ENCODE results near the gene GABBR2.

Gene GABBR2

GRCh38 chr9:98370300-98370975 lies 338.3 kb downstream of the GABBR2 start:
- DNase-seq (ENCODE audit: low read depth in 2 of 2): no peak

- DNase-seq (ENCODE audit: low read depth in 2 of 2): no peak
Measured at GRCh38 chr9:98369896-98370295, 338.8 kb downstream of the GABBR2 start.

- no peak for DNase-seq (ENCODE audit: low read depth in 2 of 2)
Measured at GRCh38 chr9:98369471-98369870, 339.3 kb downstream of the GABBR2 start.

- DNase-seq (ENCODE audit: low read depth in 2 of 2): no peak
Measured at GRCh38 chr9:98369066-98369425, 339.7 kb downstream of the GABBR2 start.

GRCh38 chr9:98368366-98369065 lies 340.2 kb downstream of the GABBR2 start:
- DNase-seq (ENCODE audit: low read depth in 2 of 2): no peak

- DNase-seq (ENCODE audit: low read depth in 2 of 2): no peak
Measured at GRCh38 chr9:98367923-98368322, 340.8 kb downstream of the GABBR2 start.

GRCh38 chr9:98367371-98367900 lies 341.3 kb downstream of the GABBR2 start:
- no peak for DNase-seq (ENCODE audit: low read depth in 2 of 2)

- DNase-seq (ENCODE audit: low read depth in 2 of 2): no peak
Measured at GRCh38 chr9:98365781-98366180, 343.0 kb downstream of the GABBR2 start.

- DNase-seq (ENCODE audit: low read depth in 2 of 2): no peak
Measured at GRCh38 chr9:98365227-98365669, 343.5 kb downstream of the GABBR2 start.

GRCh38 chr9:98364086-98364485 lies 344.6 kb downstream of the GABBR2 start:
- DNase-seq (ENCODE audit: low read depth in 2 of 2): no peak

GRCh38 chr9:98363644-98364043 lies 345.1 kb downstream of the GABBR2 start:
- no peak for DNase-seq (ENCODE audit: low read depth in 2 of 2)

GRCh38 chr9:98362624-98363252 lies 346.0 kb downstream of the GABBR2 start:
- DNase-seq (ENCODE audit: low read depth in 2 of 2): no peak

- DNase-seq (ENCODE audit: low read depth in 2 of 2): no peak
Measured at GRCh38 chr9:98361645-98362044, 347.1 kb downstream of the GABBR2 start.

- no peak for DNase-seq (ENCODE audit: low read depth in 2 of 2)
Measured at GRCh38 chr9:98360176-98360708, 348.5 kb downstream of the GABBR2 start.

GRCh38 chr9:98359569-98359968 lies 349.2 kb downstream of the GABBR2 start:
- no peak for DNase-seq (ENCODE audit: low read depth in 2 of 2)

GRCh38 chr9:98357921-98358535 lies 350.7 kb downstream of the GABBR2 start:
- DNase-seq (ENCODE audit: low read depth in 2 of 2): no peak

- DNase-seq (ENCODE audit: low read depth in 2 of 2): no peak
Measured at GRCh38 chr9:98356953-98357690, 351.6 kb downstream of the GABBR2 start.

- DNase-seq (ENCODE audit: low read depth in 2 of 2): no peak
Measured at GRCh38 chr9:98356326-98356725, 352.4 kb downstream of the GABBR2 start.

GRCh38 chr9:98351370-98351769 lies 357.4 kb downstream of the GABBR2 start:
- DNase-seq (ENCODE audit: low read depth in 2 of 2): no peak

- DNase-seq (ENCODE audit: low read depth in 2 of 2): no peak
Measured at GRCh38 chr9:98347642-98348041, 361.1 kb downstream of the GABBR2 start.

GRCh38 chr9:98345011-98345410 lies 363.7 kb downstream of the GABBR2 start:
- DNase-seq (ENCODE audit: low read depth in 2 of 2): no peak
